Measurements from ENCODE around the gene ARHGAP31. TPM values are rescaled to one million over a fixed set of nuclear protein-coding genes. Genes with fewer than 3 reads are reported as not detected.

ARHGAP31 gene
- total RNA-seq, 4 donors from 2014 or later: 40.5 to 46.5 (median 44.4) TPM

GRCh38 chr3:119346076-119346496 lies 51.9 kb downstream of the ARHGAP31 start:
- H3K4me1 ChIP-seq: peaks cover 0 to 68% (median 16%) of the 10 kb centered on the region in 4 donors
- TF ChIP-seq CTCF (IDR thresholded peaks at IDR 0.05) (no peak), POLR2A (IDR thresholded peaks at IDR 0.05) (no peak), EP300 (IDR thresholded peaks at IDR 0.05) (no peak)
- H3K27me3 ChIP-seq: no peaks in the 10 kb centered on the region
- H3K9me3 ChIP-seq: no peaks in the 10 kb centered on the region
- WGBS, 2 donors: 25 to 43% methylated on average over 1 of the region's 1 CpG
- no peak for DNase-seq (ENCODE audit: low spot score in 2 of 2)
- peak overlapping the region in 3 of 4 donors; percentile 8 to 69 (median 45) for H3K27ac ChIP-seq
- H3K36me3 ChIP-seq: no peaks in the 10 kb centered on the region
- H3K4me3 ChIP-seq: no peak overlapping the region

DNA sequence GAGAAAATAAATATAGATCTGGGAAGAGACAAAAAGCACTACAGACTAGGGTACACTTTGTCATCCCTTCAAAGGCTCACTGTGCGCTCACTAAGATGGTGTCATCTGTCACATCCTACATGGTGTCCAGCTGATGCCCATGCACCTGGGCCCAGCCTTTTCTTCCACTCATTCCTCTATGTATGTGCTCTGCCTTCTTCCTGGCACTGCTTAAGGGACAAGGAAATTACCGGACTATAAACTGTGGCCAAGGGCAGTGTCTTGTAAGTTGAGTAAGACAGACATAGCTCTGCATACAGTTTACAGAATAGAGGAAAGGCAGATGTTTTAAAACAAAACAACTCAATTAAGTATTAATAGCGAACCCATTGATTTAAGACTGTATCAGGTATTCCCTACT lies 52.9 kb downstream of the ARHGAP31 start:
- no peak overlapping the region for H3K4me3 ChIP-seq
- DNase-seq (ENCODE audit: low spot score in 2 of 2): no peak
- no peaks in the 10 kb centered on the region for H3K27me3 ChIP-seq
- no peaks in the 10 kb centered on the region for H3K9me3 ChIP-seq
- H3K4me1 ChIP-seq: peaks cover 0 to 71% (median 17%) of the 10 kb centered on the region in 4 donors
- TF ChIP-seq CTCF (IDR thresholded peaks at IDR 0.05): no peak
- TF ChIP-seq POLR2A (IDR thresholded peaks at IDR 0.05): no peak
- TF ChIP-seq EP300 (IDR thresholded peaks at IDR 0.05): no peak
- peak overlapping the region in 2 of 4 donors; percentile 45 to 69 for H3K27ac ChIP-seq
- H3K36me3 ChIP-seq: no peaks in the 10 kb centered on the region
- 90 to 91% methylated on average over 3 of the region's 3 CpGs for WGBS, 2 donors

GRCh38 chr3:119349354-119350041 lies 55.3 kb downstream of the ARHGAP31 start:
- Histone ChIP-seq H3K36me3 (no peaks in the 10 kb centered on the region), H3K9me3 (no peaks in the 10 kb centered on the region), H3K4me1 (peaks cover 0 to 83% (median 27%) of the 10 kb centered on the region in 4 donors), H3K4me3 (no peak overlapping the region), H3K27me3 (no peaks in the 10 kb centered on the region), H3K27ac (peak overlapping the region; percentile 13 to 81 (median 46))
- WGBS, 2 donors: 30 to 33% methylated on average over 4 of the region's 4 CpGs
- TF ChIP-seq EP300 (IDR thresholded peaks at IDR 0.05) (no peak), POLR2A (IDR thresholded peaks at IDR 0.05) (no peak), CTCF (IDR thresholded peaks at IDR 0.05) (no peak)
- no peak for DNase-seq (ENCODE audit: low spot score in 2 of 2)

GRCh38 chr3:119350114-119350513 lies 55.9 kb downstream of the ARHGAP31 start:
- Histone ChIP-seq H3K27me3 (no peaks in the 10 kb centered on the region), H3K4me3 (no peak overlapping the region), H3K9me3 (no peaks in the 10 kb centered on the region), H3K36me3 (no peaks in the 10 kb centered on the region), H3K4me1 (peaks cover 0 to 83% (median 27%) of the 10 kb centered on the region in 4 donors), H3K27ac (peak overlapping the region in 3 of 4 donors; percentile 13 to 81 (median 69))
- no peak for DNase-seq (ENCODE audit: low spot score in 2 of 2)
- TF ChIP-seq EP300 (IDR thresholded peaks at IDR 0.05): peak in 1 of 2 donors; percentile 58
- TF ChIP-seq POLR2A (IDR thresholded peaks at IDR 0.05): no peak
- TF ChIP-seq CTCF (IDR thresholded peaks at IDR 0.05): no peak
- WGBS, 2 donors: 19 to 31% methylated on average over 10 of the region's 10 CpGs

DNA sequence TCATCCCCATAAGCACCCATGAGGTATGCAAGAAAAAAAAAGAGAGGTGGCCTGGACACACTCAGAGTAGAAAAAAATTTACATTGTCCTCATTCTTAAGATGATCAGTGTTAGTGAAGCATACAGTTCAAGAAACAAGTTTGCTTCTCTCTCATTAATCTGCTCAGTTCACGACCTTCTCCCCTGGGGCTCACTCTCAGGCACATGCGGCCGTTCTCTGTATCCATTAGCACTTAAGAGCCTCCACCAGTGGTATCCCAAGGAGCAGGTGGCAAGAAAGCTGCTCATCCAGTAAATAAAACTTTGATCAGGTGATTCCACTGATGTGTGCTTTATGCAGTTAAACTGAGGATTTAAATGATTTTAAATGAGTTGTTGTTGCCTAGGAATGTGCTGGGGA lies 57.4 kb downstream of the ARHGAP31 start:
- TF ChIP-seq EP300 (IDR thresholded peaks at IDR 0.05) (no peak), POLR2A (IDR thresholded peaks at IDR 0.05) (no peak), CTCF (IDR thresholded peaks at IDR 0.05) (no peak)

More for the DNA sequence above, 57.4 kb downstream of the ARHGAP31 start:
- no peak for DNase-seq (ENCODE audit: low spot score in 2 of 2)
- H3K4me3 ChIP-seq: no peak overlapping the region
- WGBS, 2 donors: 69 to 77% methylated on average over 3 of the region's 3 CpGs
- no peaks in the 10 kb centered on the region for H3K27me3 ChIP-seq
- H3K27ac ChIP-seq: peak overlapping the region in 2 of 4 donors; percentile 5 to 69
- H3K36me3 ChIP-seq: no peaks in the 10 kb centered on the region
- H3K9me3 ChIP-seq: no peaks in the 10 kb centered on the region
- peaks cover 0 to 73% (median 21%) of the 10 kb centered on the region in 4 donors for H3K4me1 ChIP-seq

Data from tibial nerve (tissue), 4 donors.